GM23338 (cell line): ENCODE results near the gene HES4. TPM values are rescaled to one million over a fixed set of nuclear protein-coding genes. Genes with fewer than 3 reads are reported as not detected.

Experiments used
- CREB1 ChIP-seq: fragments of 250-450 bp; sonication (Bioruptor Pico); IDR thresholded peaks from 2 replicates; pipeline ENCODE4 v1.5.0; 2020; ENCODE audit warnings: low read depth, mild to moderate bottlenecking, moderate library complexity
- EZH2 ChIP-seq: fragments of 200-600 bp; sonication (generic); IDR thresholded peaks from one replicate; pipeline ENCODE4 v1.8.0; 2017; ENCODE audit warnings: antibody characterized with exemption, mild to moderate bottlenecking, low read depth; ENCODE audit not compliant: unreplicated experiment
- EZH2phosphoT487 ChIP-seq: fragments of 200-600 bp; sonication (generic); IDR thresholded peaks from one replicate; pipeline ENCODE4 v1.8.1; 2018; ENCODE audit warnings: antibody characterized with exemption; ENCODE audit not compliant: unreplicated experiment
- JUNB ChIP-seq: IDR thresholded peaks from one replicate; pipeline ENCODE4 v1.6.1; 2016; ENCODE audit warnings: antibody characterized with exemption; ENCODE audit not compliant: unreplicated experiment
- NANOG ChIP-seq: IDR thresholded peaks from 2 replicates; pipeline ENCODE4 v1.6.1; 2016; ENCODE audit warnings: antibody characterized with exemption, borderline replicate concordance
- POLR2AphosphoS5 ChIP-seq: IDR thresholded peaks from 2 replicates; pipeline ENCODE4 v1.6.1; 2016; ENCODE audit warnings: antibody characterized with exemption, low read depth
- ZNF462 ChIP-seq: fragments of 250-450 bp; sonication (Bioruptor Pico); IDR thresholded peaks from 2 replicates; pipeline ENCODE4 v1.5.0; 2020; ENCODE audit warnings: mild to moderate bottlenecking, moderate library complexity
- polyA plus RNA-seq: library from polyadenylated mRNA; unstranded; fragments of >200 nt; fragmentation: Nextera tagmentation; extraction: Ambion mirVana; gene quantifications from 2 replicates; pipeline ENCODE4 v1.2.1, GENCODE V29; 2016
- total RNA-seq: library from RNA; depleted of rRNA; stranded (reverse); fragments of >200 nt; shearing (Covaris generic); gene quantifications from 2 replicates; pipeline ENCODE4 v1.2.3, GENCODE V29; 2014
- TF ChIP-seq, protein P1 (sequence below), 2 experiments: fragments of 200-600 bp in 1 of 2; sonication (generic) in 1 of 2; conservative IDR thresholded peaks; 2 replicates each; pipeline versions ENCODE4 v1.5.1 to v1.6.1; 2016 to 2017; ENCODE audit warnings: antibody characterized with exemption in 2 of 2, low read depth in 2 of 2, mild to moderate bottlenecking in 2 of 2, moderate library complexity in 1 of 2

The HES4 gene
- total and polyA plus RNA-seq, 2 experiments from 2014 or later: 2.3 to 6.7 TPM

DNA sequence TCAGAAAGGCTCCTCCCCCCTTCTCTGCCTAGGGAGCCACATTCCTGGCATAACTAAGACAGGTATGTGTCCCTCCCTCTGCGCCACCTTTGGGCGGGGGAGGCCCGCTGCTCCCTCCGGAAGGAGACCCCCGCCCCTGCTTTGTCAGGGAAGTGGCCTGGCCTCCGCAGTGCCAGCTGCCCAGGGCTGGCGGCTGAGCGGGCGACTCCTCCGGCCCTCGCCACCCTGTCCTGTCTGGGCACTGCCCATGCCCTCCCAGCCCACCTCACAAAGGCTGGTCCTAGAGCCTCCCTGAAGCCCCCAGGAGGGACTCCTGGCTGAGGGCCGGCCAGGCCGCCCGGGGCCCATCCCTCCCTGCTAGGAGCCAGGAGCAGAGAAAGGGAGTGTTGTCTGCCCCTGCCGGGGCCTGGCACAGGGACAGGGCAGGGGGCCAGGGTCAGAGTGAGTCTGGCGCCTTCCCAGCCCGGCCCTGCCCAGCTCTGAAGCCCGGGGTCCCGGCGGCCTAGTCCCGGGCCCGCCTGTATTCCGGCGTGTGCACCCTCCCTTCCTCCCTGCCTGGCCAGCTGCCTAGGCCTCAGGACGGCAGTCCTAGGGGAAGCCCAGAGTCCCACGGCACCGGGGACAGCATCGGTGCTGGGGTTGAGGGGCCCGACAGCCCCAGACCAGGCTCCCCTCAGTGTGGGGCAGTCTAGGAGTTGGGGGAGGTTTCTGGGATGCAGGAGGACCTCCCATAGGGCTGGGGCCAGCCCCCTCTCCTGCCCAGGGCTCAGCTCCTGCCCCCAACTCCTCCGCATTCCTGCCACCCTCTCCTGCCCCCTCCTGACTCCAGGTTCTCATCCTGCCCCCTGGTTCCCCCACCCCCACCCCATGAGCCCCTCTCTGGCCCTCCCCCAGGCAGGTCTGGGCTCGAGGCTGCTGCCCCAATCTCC, 25.1 kb upstream of the HES4 start (continued):
- TF ChIP-seq ZNF462 (CRISPR knock-in tag): no peak
- TF ChIP-seq CREB1 (CRISPR knock-in tag): no peak
- no peak for TF ChIP-seq JUNB
- TF ChIP-seq EZH2phosphoT487: no peak
- TF ChIP-seq EZH2: no peak
- no peak for TF ChIP-seq NANOG
- no peak for TF ChIP-seq POLR2AphosphoS5
- TF ChIP-seq, protein P1, sequence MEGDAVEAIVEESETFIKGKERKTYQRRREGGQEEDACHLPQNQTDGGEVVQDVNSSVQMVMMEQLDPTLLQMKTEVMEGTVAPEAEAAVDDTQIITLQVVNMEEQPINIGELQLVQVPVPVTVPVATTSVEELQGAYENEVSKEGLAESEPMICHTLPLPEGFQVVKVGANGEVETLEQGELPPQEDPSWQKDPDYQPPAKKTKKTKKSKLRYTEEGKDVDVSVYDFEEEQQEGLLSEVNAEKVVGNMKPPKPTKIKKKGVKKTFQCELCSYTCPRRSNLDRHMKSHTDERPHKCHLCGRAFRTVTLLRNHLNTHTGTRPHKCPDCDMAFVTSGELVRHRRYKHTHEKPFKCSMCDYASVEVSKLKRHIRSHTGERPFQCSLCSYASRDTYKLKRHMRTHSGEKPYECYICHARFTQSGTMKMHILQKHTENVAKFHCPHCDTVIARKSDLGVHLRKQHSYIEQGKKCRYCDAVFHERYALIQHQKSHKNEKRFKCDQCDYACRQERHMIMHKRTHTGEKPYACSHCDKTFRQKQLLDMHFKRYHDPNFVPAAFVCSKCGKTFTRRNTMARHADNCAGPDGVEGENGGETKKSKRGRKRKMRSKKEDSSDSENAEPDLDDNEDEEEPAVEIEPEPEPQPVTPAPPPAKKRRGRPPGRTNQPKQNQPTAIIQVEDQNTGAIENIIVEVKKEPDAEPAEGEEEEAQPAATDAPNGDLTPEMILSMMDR (conservative IDR thresholded peaks at IDR 0.05; ENCODE audit: low read depth in 2 of 2): no peak
